ENCODE data around the gene HADH.

- TF ChIP-seq CTCF (IDR thresholded peaks at IDR 0.05) (0 out of 2 replicates have a peak, but pooled peaks have one; percentile 34), E2F1 (CRISPR knock-in tag; IDR thresholded peaks at IDR 0.05) (no peak), ATF3 (CRISPR knock-in tag; conservative IDR thresholded peaks at IDR 0.05) (no peak), NR3C1 (CRISPR knock-in tag; conservative IDR thresholded peaks at IDR 0.05; ENCODE audit: low read depth) (no peak), SMAD4 (CRISPR knock-in tag; IDR thresholded peaks at IDR 0.05) (no peak), NR2C2 (CRISPR knock-in tag; IDR thresholded peaks at IDR 0.05) (no peak), CBFB (CRISPR knock-in tag; IDR thresholded peaks at IDR 0.05; ENCODE audit: low read depth) (no peak), JUN (CRISPR knock-in tag; IDR thresholded peaks at IDR 0.05) (no peak), AFF4 (CRISPR knock-in tag; IDR thresholded peaks at IDR 0.05; ENCODE audit: borderline replicate concordance) (no peak), ZNF512 (CRISPR knock-in tag; IDR thresholded peaks at IDR 0.05; ENCODE audit: borderline replicate concordance) (no peak), CREM (CRISPR knock-in tag; IDR thresholded peaks at IDR 0.05) (no peak), USF2 (CRISPR knock-in tag; IDR thresholded peaks at IDR 0.05) (no peak), ETV6 (CRISPR knock-in tag; IDR thresholded peaks at IDR 0.05) (no peak)
These were observed 40.6 kb downstream of the HADH start for GRCh38 chr4:108030332-108030731.
